Cardiac septum (tissue), 1 donor: ENCODE data around the gene GZMH. TPM values are rescaled to one million over a fixed set of nuclear protein-coding genes. Genes with fewer than 3 reads are reported as not detected.
"Not testable (repeated sequence)": the region's sequence is repeated elsewhere in the genome, so short reads cannot be mapped to it uniquely, and the experiment has no call there.

ENCODE experiments used
- DNase-seq: peaks from one replicate; pipeline ENCODE4 v3.0.0-alpha.2; 2020; ENCODE audit warnings: low spot score
- intact Hi-C: fragments of 100-400 bp; cut with DNase I; formaldehyde crosslinking; loops from one replicate; pipeline ENCODE4 v1.14.0; 2022
- total RNA-seq: library from RNA; stranded (reverse); fragmentation: NEBNext Ultra II Directional; extraction: Animal tissue kit (Norgen Biotek cat#: 25700); gene quantifications from one replicate; pipeline ENCODE4 v1.2.1, GENCODE V29; 2021
- donor health status: DM: no; HTN: no; CAD: no.

Gene GZMH
- total RNA-seq, 1 donor from 2014 or later: 0.48 TPM

DNA sequence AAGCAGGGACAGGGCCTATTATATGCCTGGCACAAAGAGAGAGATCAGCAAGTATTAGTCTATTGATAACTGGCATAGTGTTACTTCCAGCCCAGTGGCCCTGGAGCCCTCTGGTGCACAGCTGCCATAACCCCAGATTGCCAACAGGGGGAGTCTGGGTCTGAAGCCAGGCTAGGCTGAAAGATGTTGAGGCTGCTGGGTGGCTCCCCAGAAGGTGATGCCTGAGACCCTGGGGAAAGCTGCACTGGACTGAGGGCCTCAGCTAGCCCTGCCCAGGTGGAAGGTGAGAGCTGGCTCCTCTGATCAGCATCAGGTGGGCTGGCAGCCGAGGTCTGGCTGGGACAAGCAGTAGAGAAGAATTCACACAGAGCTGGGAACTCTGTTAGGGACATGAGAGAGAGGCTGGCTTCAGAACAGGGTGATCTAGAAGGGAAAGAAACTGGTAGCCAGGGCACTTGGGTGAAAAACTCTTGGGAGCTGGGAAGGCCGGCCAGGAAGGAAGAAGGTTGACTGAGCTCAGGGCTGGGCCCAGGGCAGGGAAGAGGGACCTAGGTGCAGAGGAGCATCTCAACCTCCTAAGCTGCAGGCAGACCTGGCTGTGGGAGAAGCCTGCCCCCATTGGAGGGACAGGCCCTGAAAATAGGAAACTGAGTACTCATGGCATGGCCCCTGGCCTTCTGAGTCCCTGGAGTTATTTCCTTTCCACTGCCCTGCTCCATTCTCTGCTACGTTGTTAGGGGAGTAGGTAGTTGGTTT, 3.9 kb downstream of the GZMH start:
- DNase-seq: peak; percentile 53
- intact Hi-C loops: no loop called here

DNA sequence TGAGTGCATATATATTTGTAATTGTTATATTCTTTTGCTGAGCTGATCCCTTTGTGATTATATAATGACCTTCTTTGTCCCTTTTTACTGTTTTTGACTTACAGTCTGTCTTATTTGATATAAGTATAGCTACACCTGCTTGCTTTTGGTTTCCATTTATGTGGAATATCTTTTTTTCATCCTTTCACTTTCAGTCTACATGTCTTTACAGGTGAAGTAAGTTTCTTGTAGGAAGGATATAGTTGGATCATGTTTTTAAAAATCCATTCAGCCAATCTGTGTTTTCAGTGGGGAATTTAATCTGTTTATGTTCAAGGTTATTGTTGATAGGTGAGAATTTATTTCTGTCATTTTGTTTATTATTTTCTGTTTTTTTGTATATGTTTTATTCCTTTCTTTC, 12.1 kb downstream of the GZMH start:
- DNase-seq: no peak
- intact Hi-C loops: no loop called here

DNA sequence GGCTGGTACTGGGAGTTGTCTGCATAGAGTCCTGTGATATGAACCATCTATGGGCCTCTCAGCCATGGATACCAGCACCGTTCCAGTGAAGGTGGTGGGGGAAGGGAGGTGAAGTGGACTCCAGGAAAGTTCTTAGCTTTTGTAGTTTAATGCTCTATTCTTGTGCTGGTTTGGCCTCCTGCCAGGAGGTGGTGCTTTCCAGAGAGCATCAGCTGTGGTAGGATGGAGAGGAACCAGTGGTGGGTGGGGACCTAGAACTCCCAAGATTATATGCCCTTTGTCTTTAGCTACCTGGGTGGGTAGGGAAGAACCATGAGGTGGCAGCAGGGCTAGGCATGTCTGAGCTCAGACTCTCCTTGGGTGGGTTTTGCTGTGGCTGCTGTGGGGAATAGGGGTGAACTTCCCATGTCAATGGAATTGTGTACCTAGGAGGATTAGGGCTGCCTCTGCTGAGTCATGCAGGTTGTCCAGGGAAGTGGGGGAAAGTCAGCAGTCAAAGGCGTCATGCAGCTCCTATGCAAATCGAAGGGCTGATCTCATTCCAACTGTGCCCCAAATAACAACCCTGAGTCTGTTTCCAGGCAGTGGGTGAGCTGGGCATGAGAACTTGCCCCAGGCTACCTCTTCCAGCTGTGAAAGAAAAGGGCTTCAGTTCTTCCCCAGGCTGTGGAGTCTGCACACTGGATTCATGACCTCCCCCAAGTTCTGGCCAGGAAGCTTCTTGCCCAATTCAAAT, 14.2 kb downstream of the GZMH start:
- no peak for DNase-seq
- intact Hi-C loops: no loop called here

DNA sequence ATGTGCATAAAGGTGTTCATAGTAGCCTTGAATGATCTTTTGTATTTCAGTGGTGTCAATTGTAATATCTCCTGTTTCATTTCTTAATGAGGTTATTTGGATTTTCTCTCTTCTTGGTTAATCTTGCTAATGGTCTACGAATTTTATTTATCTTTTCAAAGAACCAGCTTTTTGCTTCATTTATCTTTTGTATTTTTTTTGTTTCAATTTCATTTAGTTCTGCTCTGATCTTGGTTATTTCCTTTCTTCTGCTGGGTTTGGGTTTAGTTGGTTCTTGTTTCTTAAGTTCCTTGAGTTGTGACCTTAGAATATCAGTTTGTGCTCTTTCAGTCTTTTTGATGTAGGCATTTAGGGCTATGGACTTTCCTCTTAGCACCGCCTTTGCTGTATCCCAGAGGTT, 18.5 kb downstream of the GZMH start:
- intact Hi-C loops, DNase-seq: not testable (repeated sequence)

DNA sequence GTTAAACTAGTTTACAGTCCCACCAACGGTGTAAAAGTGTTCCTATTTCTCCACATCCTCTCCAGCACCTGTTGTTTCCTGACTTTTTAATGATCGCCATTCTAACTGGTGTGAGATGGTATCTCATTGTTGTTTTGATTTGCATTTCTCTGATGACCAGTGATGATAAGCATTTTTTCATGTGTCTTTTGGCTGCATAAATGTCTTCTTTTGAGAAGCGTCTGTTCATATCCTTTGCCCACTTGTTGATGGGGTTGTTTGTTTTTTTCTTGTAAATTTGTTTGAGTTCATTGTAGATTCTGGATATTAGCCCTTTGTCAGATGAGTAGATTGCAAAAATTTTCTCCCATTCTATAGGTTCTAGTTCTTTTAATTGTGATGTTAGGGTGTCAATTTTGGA, 25.1 kb downstream of the GZMH start:
- DNase-seq, intact Hi-C loops: not testable (repeated sequence)

DNA sequence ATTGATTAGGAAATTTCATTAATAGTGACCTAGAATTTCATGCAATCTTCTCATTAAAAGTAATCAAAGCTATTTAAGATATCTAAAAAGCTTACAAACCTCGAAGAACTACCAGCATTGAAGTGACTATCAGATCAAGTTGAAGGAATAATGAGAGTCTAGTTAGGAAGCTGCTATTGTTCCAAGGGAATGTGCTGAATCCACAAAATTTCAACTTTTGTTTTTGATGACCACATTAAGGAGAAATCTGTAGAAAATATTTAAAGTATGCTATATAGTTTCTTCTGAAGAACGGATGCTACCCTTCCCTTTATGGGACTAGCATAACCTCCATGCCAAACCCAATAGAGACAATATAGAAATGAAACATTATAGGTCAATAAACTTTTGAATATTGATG, 30.9 kb downstream of the GZMH start:
- DNase-seq: no peak
- intact Hi-C loops: no loop called here

DNA sequence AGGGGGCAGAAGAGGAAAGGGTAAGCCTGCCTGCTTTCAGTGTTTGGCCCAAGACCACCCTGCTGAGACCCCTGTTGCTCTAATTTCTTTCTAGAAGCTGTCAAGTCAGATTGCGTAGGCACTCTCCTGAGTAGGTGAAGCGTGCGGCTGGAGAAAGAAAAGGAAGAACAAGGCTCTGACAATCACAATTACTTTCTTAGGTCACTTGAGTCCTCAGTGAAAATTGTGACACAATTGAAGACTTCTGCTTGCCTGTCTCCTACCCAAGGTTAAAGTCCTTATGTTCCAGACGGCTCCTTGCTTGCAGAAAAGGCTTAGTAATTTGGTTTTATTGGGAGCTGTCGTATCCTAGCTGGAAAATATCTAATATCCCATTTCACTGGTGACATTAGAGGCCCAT, 32.7 kb downstream of the GZMH start:
- intact Hi-C loops: no loop called here
- DNase-seq: no peak

DNA sequence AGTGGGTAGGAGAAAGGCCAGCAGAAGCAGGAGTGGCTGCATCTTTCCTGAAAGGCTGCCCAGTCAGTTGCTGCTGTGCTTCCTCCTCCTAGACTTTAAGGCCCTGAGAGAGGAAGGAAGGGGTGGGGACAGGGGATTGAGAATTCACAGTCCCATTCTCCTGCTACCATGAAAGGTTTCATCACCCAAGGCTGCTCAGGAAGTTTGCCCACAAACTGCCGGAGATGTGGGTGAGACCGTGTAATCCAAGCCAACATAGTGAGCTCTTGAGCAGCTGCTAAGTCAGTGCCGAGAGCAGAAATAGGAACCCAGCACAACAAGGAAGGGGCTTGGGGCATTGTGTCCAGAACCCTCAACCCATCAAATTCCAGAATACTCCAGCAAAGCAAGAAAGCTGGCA, 33.3 kb downstream of the GZMH start, which contains the start of gene CTSG:
Gene CTSG, minus strand, starts transcription at position 69 of the 400 bp plus-strand sequence. Its CDS starts 27 bp downstream, at position 42.
- no peak for DNase-seq
- intact Hi-C loops: no loop called here

DNA sequence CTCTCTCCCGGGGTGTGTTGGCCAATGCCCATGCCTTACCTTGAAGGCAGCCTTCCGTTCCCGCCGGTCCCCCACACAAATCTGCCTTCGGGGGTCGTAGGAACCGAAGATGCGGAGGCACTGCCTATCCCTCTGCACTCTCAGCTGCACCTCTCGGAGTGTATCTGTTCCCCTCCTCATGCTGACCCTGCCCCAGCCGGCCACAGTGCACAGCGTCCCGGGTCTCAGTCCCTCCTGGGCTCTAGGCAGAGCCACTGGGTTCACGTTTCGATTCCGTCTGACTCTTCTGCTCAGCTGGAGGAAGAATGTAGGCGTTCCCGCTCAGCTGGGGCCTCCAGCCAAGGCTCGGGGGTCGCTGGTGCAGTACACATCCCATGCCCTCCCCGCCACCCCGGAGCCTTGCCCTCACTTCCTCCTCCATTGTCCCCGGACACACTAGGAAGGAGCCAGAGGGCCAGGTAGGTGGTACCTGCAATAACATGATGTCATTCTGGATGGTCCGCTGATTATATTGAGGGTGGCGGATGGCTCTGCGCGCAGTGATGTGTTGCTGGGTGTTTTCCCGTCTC, 35.2 kb downstream of the GZMH start:
- intact Hi-C loops: no loop called here
- no peak for DNase-seq

DNA sequence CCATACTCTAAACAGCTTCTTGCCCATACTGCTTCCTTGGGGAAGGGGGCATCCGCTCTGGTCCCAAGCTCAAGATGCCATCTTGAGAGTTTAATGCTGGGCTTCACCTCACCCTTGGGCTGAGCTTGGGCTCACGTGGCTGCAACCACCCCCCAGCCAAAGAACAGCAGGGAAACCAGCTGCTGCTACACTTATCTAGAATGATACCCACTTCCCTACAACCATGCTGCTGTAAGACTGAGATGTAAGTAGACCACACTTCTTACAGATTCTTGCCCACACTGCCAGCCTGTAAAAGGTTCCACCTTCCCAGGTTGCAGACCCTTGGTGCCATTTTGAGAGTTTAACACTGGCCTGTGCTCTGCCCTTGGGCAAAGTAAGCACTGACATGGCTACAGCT, 43.2 kb downstream of the GZMH start:
- no peak for DNase-seq
- intact Hi-C loops: no loop called here

DNA sequence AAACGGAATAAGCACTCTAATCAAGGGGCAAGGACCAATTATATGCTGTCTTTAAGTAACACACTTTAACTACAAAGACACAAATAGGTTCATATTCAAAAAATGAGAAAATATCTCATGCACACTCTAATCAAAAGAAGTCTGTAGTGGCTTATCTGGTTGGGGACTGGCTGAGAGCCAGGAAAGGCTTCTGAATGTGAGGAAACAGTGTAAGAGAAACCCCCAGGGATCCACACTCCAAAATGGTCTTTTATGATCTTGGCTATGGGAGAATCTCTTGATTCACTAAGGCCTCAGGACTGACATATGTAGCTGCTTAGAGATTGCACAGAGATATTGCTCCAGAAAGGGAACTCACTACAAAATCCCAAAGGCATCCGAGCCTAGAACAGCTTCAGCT, 43.7 kb downstream of the GZMH start:
- intact Hi-C loops: no loop called here
- DNase-seq: no peak

DNA sequence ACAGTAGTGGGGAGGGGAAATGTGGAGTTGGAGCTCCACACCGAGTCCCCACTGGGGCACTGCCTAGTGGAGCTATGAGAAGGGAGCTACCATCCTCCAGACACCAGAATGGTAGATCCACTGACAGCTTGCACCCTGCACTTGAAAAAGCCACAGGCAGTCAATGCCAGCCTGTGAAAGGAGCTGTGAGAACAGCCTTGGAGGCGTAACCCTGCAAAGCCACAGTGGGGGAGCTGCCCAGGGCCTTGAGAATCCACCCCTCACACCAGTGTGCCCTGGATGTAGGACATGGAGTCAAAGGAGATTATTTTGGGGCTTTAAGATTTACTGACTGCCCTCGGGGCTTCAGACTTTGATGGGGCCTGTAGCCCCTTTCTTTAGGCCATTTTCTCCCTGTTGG, 46.0 kb downstream of the GZMH start:
- intact Hi-C loops: no loop called here

DNA sequence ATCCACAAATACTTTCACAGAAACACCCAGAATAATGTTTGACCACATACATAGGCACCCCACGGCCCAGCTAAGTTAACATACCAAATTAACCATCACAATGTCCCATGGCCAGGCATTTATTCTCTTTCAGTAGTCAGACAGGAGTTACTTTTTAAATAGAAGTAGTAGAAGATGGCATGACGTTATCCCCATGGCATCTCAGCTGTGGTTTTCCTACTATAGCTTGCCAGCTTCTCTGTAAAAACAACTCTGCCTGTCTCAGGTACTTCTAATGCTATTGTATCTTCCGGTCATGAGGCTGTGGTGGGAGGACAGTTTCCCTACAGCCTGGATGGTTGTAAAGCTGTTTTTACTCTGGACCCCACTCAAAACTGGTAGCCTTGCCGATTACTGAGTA, 52.7 kb downstream of the GZMH start:
- DNase-seq: no peak
- intact Hi-C loops: no loop called here

More for the DNA sequence above, 46.0 kb downstream of the GZMH start:
- no peak for DNase-seq

Other genes with a start within 250 kb of the GZMH start
- 13.3 TPM for gene NFATC4, start 241.5 kb downstream of the GZMH start, total RNA-seq
- gene NYNRIN, start 210.7 kb downstream of the GZMH start, total RNA-seq: 5.0 TPM
- gene CBLN3, start 180.0 kb downstream of the GZMH start, total RNA-seq: 1.2 TPM
- gene KHNYN, start 179.7 kb downstream of the GZMH start, total RNA-seq: 23.5 TPM
- 58.5 TPM for gene SDR39U1, start 166.9 kb downstream of the GZMH start, total RNA-seq
- 0.46 TPM for gene CMA1, start 101.4 kb downstream of the GZMH start, total RNA-seq
- gene CTSG, start 33.4 kb downstream of the GZMH start, total RNA-seq: 2.2 TPM
- 0.48 TPM for gene GZMB, start 24.5 kb upstream of the GZMH start, total RNA-seq